Lung (tissue), 12 donors: ENCODE measurements around the gene FRMD3. TPM values are rescaled to one million over a fixed set of nuclear protein-coding genes. Genes with fewer than 3 reads are reported as not detected.

Experiments used
- ATAC-seq: fragments of 200-7000 bp; cut with Tn5 transposase; one replicate; pipeline ENCODE4 v1.9.1; 2020; ENCODE audit warnings: moderate number of reproducible peaks; ENCODE audit not compliant: insufficient read depth, low FRiP score
- DNase-seq, 3 donors: peaks; one replicate each; pipeline ENCODE4 v3.0.0-alpha.2; 2013 to 2017
- H3K27ac ChIP-seq, 2 donors: one replicate each; pipeline ENCODE4 v1.5.1; 2013; ENCODE audit warnings: mild to moderate bottlenecking in 2 of 2, moderate library complexity in 2 of 2, control low read depth in 1 of 2, inconsistent platforms in 1 of 2, low read depth in 1 of 2, low read length in 1 of 2
- H3K27me3 ChIP-seq, 3 donors: one replicate each; pipeline ENCODE4 v1.5.1; 2013; ENCODE audit warnings: low read length in 2 of 3; ENCODE audit not compliant: control insufficient read depth in 3 of 3, insufficient read depth in 3 of 3
- H3K36me3 ChIP-seq, 4 donors: one replicate each; pipeline ENCODE4 v1.5.1; 2013; ENCODE audit warnings: low read length in 4 of 4, mild to moderate bottlenecking in 1 of 4, moderate library complexity in 1 of 4; ENCODE audit not compliant: control insufficient read depth in 4 of 4, insufficient read depth in 4 of 4
- H3K4me1 ChIP-seq, 5 donors: one replicate each; pipeline ENCODE4 v1.5.1; 2013; ENCODE audit warnings: low read length in 5 of 5, mild to moderate bottlenecking in 2 of 5, moderate library complexity in 1 of 5; ENCODE audit not compliant: control insufficient read depth in 5 of 5, insufficient read depth in 5 of 5
- H3K4me3 ChIP-seq: one replicate; pipeline ENCODE4 v1.5.1; 2013; ENCODE audit warnings: mild to moderate bottlenecking, control low read depth, moderate library complexity
- H3K9ac ChIP-seq, 2 donors: one replicate each; pipeline ENCODE4 v1.5.1; 2013; ENCODE audit warnings: low read length in 2 of 2, control low read depth in 1 of 2; ENCODE audit not compliant: insufficient read depth in 1 of 2
- H3K9me3 ChIP-seq, 4 donors: one replicate each; pipeline ENCODE4 v1.5.1; 2013; ENCODE audit warnings: low read length in 3 of 4, mild to moderate bottlenecking in 1 of 4, moderate library complexity in 1 of 4; ENCODE audit not compliant: control insufficient read depth in 4 of 4, insufficient read depth in 3 of 4
- WGBS, 2 donors: extraction: QIAGEN DNeasy Blood & Tissue Kit; methylation state at CpG; one replicate each; pipeline ENCODE4 v1.1.7; 2013; 5-methylcytosine and 5-hydroxymethylcytosine counted together
- polyA plus RNA-seq, 2 donors: library from polyadenylated mRNA; stranded (reverse); fragments of 200-250 nt; gene quantifications; one replicate each; pipeline ENCODE4 v1.2.1, GENCODE V29; 2013
- total RNA-seq, 2 donors: library from RNA; depleted of rRNA in 1 of 2; stranded (reverse); fragments of >200 nt in 1 of 2; gene quantifications; one replicate each; pipeline ENCODE4 v1.2.1, GENCODE V29; 2014 to 2021
- TF ChIP-seq, protein P1 (sequence below): IDR thresholded peaks from 2 replicates; pipeline ENCODE4 v1.5.1; 2012; ENCODE audit warnings: mild to moderate bottlenecking; ENCODE audit errors: control extremely low read depth, extremely low read depth
- donor health status: control.
- donor health status: control.
- donor health status: Bipolar disorder and iron deficiency.
- donor health status: healthy.
- donor health status: DM: yes; HTN: yes; CAD: no.

The FRMD3 gene
- total and polyA plus RNA-seq, 4 donors, result 0.75 to 3.2 (median 1.6) TPM

GRCh38 chr9:83290692-83291091, 247.5 kb downstream of the FRMD3 start:
- no peaks in the 10 kb centered on the region for H3K9me3 ChIP-seq
- H3K9ac ChIP-seq, result no peak overlapping the region
- no peak for ATAC-seq
- no peak overlapping the region for H3K4me3 ChIP-seq
- TF ChIP-seq, protein P1, sequence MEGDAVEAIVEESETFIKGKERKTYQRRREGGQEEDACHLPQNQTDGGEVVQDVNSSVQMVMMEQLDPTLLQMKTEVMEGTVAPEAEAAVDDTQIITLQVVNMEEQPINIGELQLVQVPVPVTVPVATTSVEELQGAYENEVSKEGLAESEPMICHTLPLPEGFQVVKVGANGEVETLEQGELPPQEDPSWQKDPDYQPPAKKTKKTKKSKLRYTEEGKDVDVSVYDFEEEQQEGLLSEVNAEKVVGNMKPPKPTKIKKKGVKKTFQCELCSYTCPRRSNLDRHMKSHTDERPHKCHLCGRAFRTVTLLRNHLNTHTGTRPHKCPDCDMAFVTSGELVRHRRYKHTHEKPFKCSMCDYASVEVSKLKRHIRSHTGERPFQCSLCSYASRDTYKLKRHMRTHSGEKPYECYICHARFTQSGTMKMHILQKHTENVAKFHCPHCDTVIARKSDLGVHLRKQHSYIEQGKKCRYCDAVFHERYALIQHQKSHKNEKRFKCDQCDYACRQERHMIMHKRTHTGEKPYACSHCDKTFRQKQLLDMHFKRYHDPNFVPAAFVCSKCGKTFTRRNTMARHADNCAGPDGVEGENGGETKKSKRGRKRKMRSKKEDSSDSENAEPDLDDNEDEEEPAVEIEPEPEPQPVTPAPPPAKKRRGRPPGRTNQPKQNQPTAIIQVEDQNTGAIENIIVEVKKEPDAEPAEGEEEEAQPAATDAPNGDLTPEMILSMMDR, result no peak
- H3K27me3 ChIP-seq, result no peaks in the 10 kb centered on the region
- peaks cover 0 to 1% (median 0%) of the 10 kb centered on the region in 4 donors for H3K36me3 ChIP-seq
- H3K27ac ChIP-seq, result no peak overlapping the region
- no peaks in the 10 kb centered on the region for H3K4me1 ChIP-seq
- WGBS, 2 donors, result 59 to 76% methylated on average over 5 of the region's 5 CpGs
- DNase-seq, result no peak

- Histone ChIP-seq H3K9ac (no peak overlapping the region), H3K9me3 (no peaks in the 10 kb centered on the region), H3K4me1 (peaks cover 0 to 3% (median 0%) of the 10 kb centered on the region in 5 donors), H3K27ac (no peak overlapping the region), H3K27me3 (no peaks in the 10 kb centered on the region), H3K4me3 (no peak overlapping the region), H3K36me3 (peaks cover 0 to 1% (median 0%) of the 10 kb centered on the region in 4 donors)
- DNase-seq (no peak), ATAC-seq (no peak)
- TF ChIP-seq, protein P1, result no peak
- whole genome bisulfite sequencing, 2 donors, result 82 to 93% methylated on average over 1 of the region's 1 CpG
Observed at GRCh38 chr9:83287021-83287420, 251.2 kb downstream of the FRMD3 start.

DNA sequence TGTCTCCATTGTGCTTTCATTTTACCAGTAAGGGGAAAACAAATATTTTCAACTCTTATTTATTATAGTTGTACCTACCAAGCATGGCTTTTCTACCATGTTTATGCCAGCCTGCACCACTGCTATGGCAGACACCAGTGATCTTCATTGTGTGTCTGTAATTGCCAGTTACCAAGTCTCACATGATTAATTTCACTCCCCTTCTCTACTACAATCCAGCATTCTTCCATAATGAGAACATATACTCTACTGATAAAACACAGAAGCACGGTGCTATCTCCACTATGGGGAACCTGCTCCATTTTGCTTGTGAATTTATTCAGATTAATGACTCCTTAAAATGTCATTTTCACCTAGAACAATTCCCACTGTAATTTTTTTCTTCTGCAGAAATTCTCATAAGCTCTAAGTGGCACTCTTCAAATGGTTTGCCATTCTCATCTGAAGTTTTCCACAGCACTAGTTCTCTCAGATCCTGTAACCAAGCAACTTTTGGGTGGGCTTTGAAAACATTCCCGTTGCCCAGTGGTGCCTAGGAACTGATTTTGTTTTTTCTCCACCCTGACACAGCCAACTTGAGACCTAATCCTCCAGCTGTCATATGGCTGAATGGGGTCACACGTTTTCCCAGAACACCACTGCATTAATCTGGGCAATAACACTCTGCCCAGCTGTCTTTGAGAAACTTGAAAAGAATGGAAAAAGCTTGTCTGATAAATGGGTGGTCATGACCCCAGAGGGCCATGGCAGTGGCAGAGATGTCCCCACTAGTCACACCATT, 252.6 kb downstream of the FRMD3 start:
- no peak for DNase-seq
- H3K9me3 ChIP-seq, result no peaks in the 10 kb centered on the region
- no peak overlapping the region for H3K4me3 ChIP-seq
- peaks cover 0 to 10% (median 3%) of the 10 kb centered on the region in 5 donors for H3K4me1 ChIP-seq
- no peak overlapping the region for H3K27ac ChIP-seq
- no peak for ATAC-seq
- WGBS, 2 donors, result 57 to 66% methylated on average over 3 of the region's 3 CpGs
- H3K9ac ChIP-seq, result no peak overlapping the region
- H3K27me3 ChIP-seq, result no peaks in the 10 kb centered on the region
- peaks cover 0 to 1% (median 0%) of the 10 kb centered on the region in 4 donors for H3K36me3 ChIP-seq
- TF ChIP-seq, protein P1, result no peak
